Hepatocyte (in vitro differentiated cells): Measurements from ENCODE around the gene SRRM4. TPM values are rescaled to one million over a fixed set of nuclear protein-coding genes. Genes with fewer than 3 reads are reported as not detected.
"Not testable (repeated sequence)": the region's sequence is repeated elsewhere in the genome, so short reads cannot be mapped to it uniquely, and the experiment has no call there.

Experiments
- DNase-seq: peaks from one replicate; pipeline ENCODE4 v3.0.0-alpha.2; 2016; ENCODE audit warnings: low spot score
- H2AFZ ChIP-seq: fragments of 200-600 bp; sonication (generic); 2 replicates; pipeline ENCODE4 v1.6.0; 2016; ENCODE audit warnings: antibody characterized with exemption, mild to moderate bottlenecking
- H3K27ac ChIP-seq: fragments of 200-600 bp; sonication (generic); 2 replicates; pipeline ENCODE4 v1.5.1; 2016; ENCODE audit warnings: mild to moderate bottlenecking
- H3K27me3 ChIP-seq: fragments of 200-600 bp; sonication (generic); 2 replicates; pipeline ENCODE4 v1.6.1; 2016
- H3K36me3 ChIP-seq: fragments of 200-600 bp; sonication (generic); replicated peaks from 2 replicates; pipeline ENCODE4 v1.5.1; 2016; ENCODE audit warnings: low read depth; ENCODE audit not compliant: insufficient read depth
- H3K4me1 ChIP-seq: fragments of 200-600 bp; sonication (generic); 2 replicates; pipeline ENCODE4 v1.5.1; 2016; ENCODE audit warnings: mild to moderate bottlenecking, moderate library complexity; ENCODE audit not compliant: insufficient read depth
- H3K4me2 ChIP-seq: fragments of 200-600 bp; sonication (generic); 2 replicates; pipeline ENCODE4 v1.6.0; 2016
- H3K4me3 ChIP-seq: fragments of 200-600 bp; sonication (generic); 2 replicates; pipeline ENCODE4 v1.5.1; 2016; ENCODE audit warnings: mild to moderate bottlenecking
- H3K79me2 ChIP-seq: fragments of 200-600 bp; sonication (generic); 2 replicates; pipeline ENCODE4 v1.6.0; 2017; ENCODE audit warnings: mild to moderate bottlenecking
- H3K9me2 ChIP-seq: fragments of 200-600 bp; sonication (generic); replicated peaks from 2 replicates; pipeline ENCODE4 v1.6.0; 2017; ENCODE audit warnings: mild to moderate bottlenecking; ENCODE audit not compliant: insufficient read depth
- H3K9me3 ChIP-seq: fragments of 200-600 bp; sonication (generic); 2 replicates; pipeline ENCODE4 v1.5.1; 2016; ENCODE audit warnings: low read depth, mild to moderate bottlenecking
- H4K20me1 ChIP-seq: fragments of 200-600 bp; sonication (generic); 2 replicates; pipeline ENCODE4 v1.6.0; 2016; ENCODE audit warnings: mild to moderate bottlenecking; ENCODE audit not compliant: insufficient read depth, poor library complexity, severe bottlenecking
- CTCF ChIP-seq: fragments of 200-600 bp; sonication (generic); IDR thresholded peaks from 2 replicates; pipeline ENCODE4 v1.5.1; 2016; ENCODE audit warnings: antibody characterized with exemption, mild to moderate bottlenecking; ENCODE audit not compliant: poor library complexity
- EZH2 ChIP-seq: fragments of 200-600 bp; sonication (generic); IDR thresholded peaks from 2 replicates; pipeline ENCODE4 v1.6.1; 2016; ENCODE audit warnings: antibody characterized with exemption, mild to moderate bottlenecking, borderline replicate concordance
- EZH2phosphoT487 ChIP-seq: fragments of 200-600 bp; sonication (generic); IDR thresholded peaks from one replicate; pipeline ENCODE4 v1.6.1; 2018; ENCODE audit warnings: antibody characterized with exemption, mild to moderate bottlenecking, low read depth, moderate library complexity; ENCODE audit not compliant: unreplicated experiment, severe bottlenecking
- WGBS: methylation state at CpG from one replicate; pipeline ENCODE4 v1.1.6; 2016; ENCODE audit warnings: low lambda C conversion rate; ENCODE audit errors: missing lambda C conversion rate; 5-methylcytosine and 5-hydroxymethylcytosine counted together
- polyA plus RNA-seq: library from polyadenylated mRNA; unstranded; fragments of >200 nt; fragmentation: Nextera tagmentation; extraction: Ambion mirVana; gene quantifications from 2 replicates; pipeline ENCODE4 v1.2.1, GENCODE V29; 2016
- total RNA-seq: library from RNA; depleted of rRNA; stranded (reverse); fragments of >200 nt; gene quantifications from 2 replicates; pipeline ENCODE4 v1.2.3, GENCODE V29; 2014

SRRM4 gene
- total and polyA plus RNA-seq, 2 experiments from 2014 or later: 0.03 to 0.05 TPM

- Histone ChIP-seq H3K4me3 (no peak overlapping the region), H3K9me2 (no peaks in the 10 kb centered on the region), H3K4me1 (no peaks in the 10 kb centered on the region), H2AFZ (no peak overlapping the region), H4K20me1 (no peaks in the 10 kb centered on the region), H3K27me3 (no peaks in the 10 kb centered on the region), H3K79me2 (no peaks in the 10 kb centered on the region), H3K27ac (no peak overlapping the region), H3K4me2 (no peak overlapping the region), H3K36me3 (no peaks in the 10 kb centered on the region), H3K9me3 (no peaks in the 10 kb centered on the region)
- TF ChIP-seq CTCF: no peak
- TF ChIP-seq EZH2phosphoT487: no peak
- no peak for TF ChIP-seq EZH2
- DNase-seq: no peak
- 63% methylated on average over 1 of the region's 1 CpG for WGBS
Observed at GRCh38 chr12:119102714-119103113, 121.4 kb downstream of the SRRM4 start.

- H3K36me3 ChIP-seq, H3K79me2 ChIP-seq, H3K4me1 ChIP-seq, H3K4me2 ChIP-seq, DNase-seq, H4K20me1 ChIP-seq, H3K4me3 ChIP-seq, H3K9me2 ChIP-seq, H2AFZ ChIP-seq, H3K27me3 ChIP-seq, H3K27ac ChIP-seq, H3K9me3 ChIP-seq: not testable (repeated sequence)
- WGBS: 74% methylated on average over 4 of the region's 4 CpGs
Observed at GRCh38 chr12:119104969-119105368, 123.6 kb downstream of the SRRM4 start.

GRCh38 chr12:119113496-119113986 is 132.2 kb downstream of the SRRM4 start:
- no peak for TF ChIP-seq CTCF
- TF ChIP-seq EZH2phosphoT487: no peak
- no peak for TF ChIP-seq EZH2
- Histone ChIP-seq H3K4me2 (no peak overlapping the region), H3K4me1 (no peaks in the 10 kb centered on the region), H3K27ac (no peak overlapping the region), H3K4me3 (no peak overlapping the region), H2AFZ (no peak overlapping the region), H3K9me2 (no peaks in the 10 kb centered on the region), H4K20me1 (no peaks in the 10 kb centered on the region), H3K36me3 (no peaks in the 10 kb centered on the region), H3K9me3 (no peaks in the 10 kb centered on the region), H3K79me2 (no peaks in the 10 kb centered on the region), H3K27me3 (no peaks in the 10 kb centered on the region)
- no peak for DNase-seq
- WGBS: 81% methylated on average over 9 of the region's 9 CpGs

- Histone ChIP-seq H3K79me2 (no peaks in the 10 kb centered on the region), H3K36me3 (no peaks in the 10 kb centered on the region), H3K4me1 (no peaks in the 10 kb centered on the region), H3K4me2 (no peak overlapping the region), H3K4me3 (no peak overlapping the region), H4K20me1 (no peaks in the 10 kb centered on the region), H3K27me3 (peaks cover 2% of the 10 kb centered on the region), H2AFZ (no peak overlapping the region), H3K9me2 (no peaks in the 10 kb centered on the region), H3K27ac (no peak overlapping the region), H3K9me3 (no peaks in the 10 kb centered on the region)
- no peak for DNase-seq
- 93% methylated on average over 3 of the region's 3 CpGs for WGBS
- no peak for TF ChIP-seq EZH2
- TF ChIP-seq CTCF: no peak
- TF ChIP-seq EZH2phosphoT487: no peak
Observed at GRCh38 chr12:119114294-119114693, 133.0 kb downstream of the SRRM4 start.
